GM23338 (cell line): ENCODE measurements around the gene SPEF1. TPM values are rescaled to one million over a fixed set of nuclear protein-coding genes. Genes with fewer than 3 reads are reported as not detected.

Experiments used
- ATAC-seq: fragments of 200-7000 bp; cut with Tn5 transposase; 3 replicates; pipeline ENCODE4 v1.9.1; 2020
- DNase-seq: peaks from one replicate; pipeline ENCODE4 v3.0.0-alpha.2; 2015; ENCODE audit warnings: low spot score
- H2AFZ ChIP-seq: fragments of 200-600 bp; sonication (generic); 2 replicates; pipeline ENCODE4 v1.8.0; 2016; ENCODE audit warnings: antibody characterized with exemption, mild to moderate bottlenecking, moderate library complexity
- H3F3A ChIP-seq: fragments of 200-600 bp; sonication (generic); replicated peaks from 2 replicates; pipeline ENCODE4 v1.8.0; 2017; ENCODE audit warnings: antibody characterized with exemption, mixed run types, low read depth
- H3K27ac ChIP-seq: fragments of 200-600 bp; sonication (generic); 2 replicates; pipeline ENCODE4 v1.6.1; 2016; ENCODE audit warnings: low read depth
- H3K27me3 ChIP-seq: fragments of 200-600 bp; sonication (generic); 2 replicates; pipeline ENCODE4 v1.8.0; 2016; ENCODE audit warnings: mild to moderate bottlenecking, mixed run types, moderate library complexity; ENCODE audit not compliant: insufficient read depth
- H3K36me3 ChIP-seq: fragments of 200-600 bp; sonication (generic); 2 replicates; pipeline ENCODE4 v1.8.0; 2016; ENCODE audit warnings: mild to moderate bottlenecking; ENCODE audit not compliant: insufficient read depth
- H3K4me1 ChIP-seq: fragments of 200-600 bp; sonication (generic); 2 replicates; pipeline ENCODE4 v1.8.0; 2016; ENCODE audit warnings: mild to moderate bottlenecking, moderate library complexity; ENCODE audit not compliant: insufficient read depth
- H3K4me2 ChIP-seq: fragments of 200-600 bp; sonication (generic); 2 replicates; pipeline ENCODE4 v1.7.1; 2017; ENCODE audit warnings: mixed run types
- H3K4me3 ChIP-seq: fragments of 200-600 bp; sonication (generic); 2 replicates; pipeline ENCODE4 v1.6.1; 2016; ENCODE audit warnings: mixed run types
- H3K79me2 ChIP-seq: fragments of 200-600 bp; sonication (generic); replicated peaks from 2 replicates; pipeline ENCODE4 v1.8.0; 2017; ENCODE audit warnings: mild to moderate bottlenecking; ENCODE audit not compliant: insufficient read depth
- H3K9me2 ChIP-seq: fragments of 200-600 bp; sonication (generic); 2 replicates; pipeline ENCODE4 v1.8.0; 2017; ENCODE audit not compliant: insufficient read depth
- H4K20me1 ChIP-seq: fragments of 200-600 bp; sonication (generic); replicated peaks from 2 replicates; pipeline ENCODE4 v1.8.0; 2017; ENCODE audit warnings: mild to moderate bottlenecking; ENCODE audit not compliant: insufficient read depth
- H3K27ac Mint-ChIP-seq: 2 replicates; pipeline ENCODE4 v1.8.0; 2020; ENCODE audit warnings: inconsistent platforms, mild to moderate bottlenecking, moderate library complexity, mixed read lengths
- H3K27me3 Mint-ChIP-seq: 3 replicates; pipeline ENCODE4 v1.8.0; 2022; ENCODE audit warnings: low read depth, mild to moderate bottlenecking, moderate library complexity, mixed read lengths, inconsistent platforms; ENCODE audit not compliant: insufficient read depth, poor library complexity
- H3K36me3 Mint-ChIP-seq: 3 replicates; pipeline ENCODE4 v1.8.0; 2021; ENCODE audit warnings: low read depth, mild to moderate bottlenecking, inconsistent platforms, moderate library complexity, mixed read lengths
- H3K4me1 Mint-ChIP-seq: 3 replicates; pipeline ENCODE4 v1.8.0; 2020; ENCODE audit warnings: mild to moderate bottlenecking, inconsistent platforms, mixed read lengths
- H3K4me3 Mint-ChIP-seq: 3 replicates; pipeline ENCODE4 v1.8.0; 2021; ENCODE audit warnings: moderate library complexity, mild to moderate bottlenecking, inconsistent platforms, mixed read lengths
- H3K9me3 Mint-ChIP-seq: 3 replicates; pipeline ENCODE4 v1.8.0; 2020; ENCODE audit warnings: moderate library complexity, mild to moderate bottlenecking, inconsistent platforms, mixed read lengths
- CREB1 ChIP-seq: fragments of 250-450 bp; sonication (Bioruptor Pico); IDR thresholded peaks from 2 replicates; pipeline ENCODE4 v1.5.0; 2020; ENCODE audit warnings: low read depth, mild to moderate bottlenecking, moderate library complexity
- EZH2phosphoT487 ChIP-seq: fragments of 200-600 bp; sonication (generic); IDR thresholded peaks from one replicate; pipeline ENCODE4 v1.8.1; 2018; ENCODE audit warnings: antibody characterized with exemption; ENCODE audit not compliant: unreplicated experiment
- JUNB ChIP-seq: IDR thresholded peaks from one replicate; pipeline ENCODE4 v1.6.1; 2016; ENCODE audit warnings: antibody characterized with exemption; ENCODE audit not compliant: unreplicated experiment
- REST ChIP-seq: IDR thresholded peaks from one replicate; pipeline ENCODE4 v1.6.1; 2018; ENCODE audit warnings: antibody characterized with exemption; ENCODE audit not compliant: unreplicated experiment
- STAT1 ChIP-seq: IDR thresholded peaks from one replicate; pipeline ENCODE4 v1.6.1; 2016; ENCODE audit warnings: antibody characterized with exemption; ENCODE audit not compliant: unreplicated experiment
- ZNF114 ChIP-seq: fragments of 250-450 bp; sonication (Bioruptor Pico); IDR thresholded peaks from 2 replicates; pipeline ENCODE4 v1.5.0; 2020; ENCODE audit warnings: mild to moderate bottlenecking, moderate library complexity
- ZNF331 ChIP-seq: fragments of 250-450 bp; sonication (Bioruptor Pico); IDR thresholded peaks from 2 replicates; pipeline ENCODE4 v1.5.0; 2020; ENCODE audit warnings: low read depth, mild to moderate bottlenecking, moderate library complexity
- polyA plus RNA-seq: library from polyadenylated mRNA; unstranded; fragments of >200 nt; fragmentation: Nextera tagmentation; extraction: Ambion mirVana; gene quantifications from 2 replicates; pipeline ENCODE4 v1.2.1, GENCODE V29; 2016
- total RNA-seq: library from RNA; depleted of rRNA; stranded (reverse); fragments of >200 nt; shearing (Covaris generic); gene quantifications from 2 replicates; pipeline ENCODE4 v1.2.3, GENCODE V29; 2014
- TF ChIP-seq, protein P1 (sequence below): fragments of 250-450 bp; sonication (Bioruptor Pico); IDR thresholded peaks from 2 replicates; pipeline ENCODE4 v1.5.0; 2020; ENCODE audit warnings: mild to moderate bottlenecking, moderate library complexity

SPEF1 gene
- total and polyA plus RNA-seq, 2 experiments from 2014 or later: 0.68 to 0.69 TPM

DNA sequence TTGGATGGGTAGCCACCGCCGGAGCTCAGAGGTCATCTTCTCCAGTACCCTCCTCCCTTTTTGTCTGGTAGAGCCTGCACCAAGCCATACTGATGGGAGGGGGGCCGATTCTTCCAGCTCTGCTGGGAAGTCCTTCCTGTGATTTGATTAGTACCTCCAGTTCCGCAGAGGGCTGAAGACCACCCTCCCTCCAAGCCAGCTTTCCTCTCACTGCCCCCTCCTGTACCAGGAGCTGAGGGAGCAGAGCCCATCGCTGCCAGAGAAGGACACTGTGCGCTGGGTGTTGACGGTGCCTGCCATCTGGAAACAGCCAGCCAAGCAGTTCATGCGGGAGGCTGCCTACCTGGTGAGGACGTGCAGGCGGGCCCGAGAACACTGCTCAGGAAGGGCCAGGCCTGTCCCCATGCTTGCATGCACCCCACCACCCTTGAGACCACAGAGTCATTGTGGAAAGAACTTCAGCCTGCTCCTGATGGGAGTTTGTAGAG, 35.5 kb downstream of the SPEF1 start (continued):
- TF ChIP-seq, protein P1, sequence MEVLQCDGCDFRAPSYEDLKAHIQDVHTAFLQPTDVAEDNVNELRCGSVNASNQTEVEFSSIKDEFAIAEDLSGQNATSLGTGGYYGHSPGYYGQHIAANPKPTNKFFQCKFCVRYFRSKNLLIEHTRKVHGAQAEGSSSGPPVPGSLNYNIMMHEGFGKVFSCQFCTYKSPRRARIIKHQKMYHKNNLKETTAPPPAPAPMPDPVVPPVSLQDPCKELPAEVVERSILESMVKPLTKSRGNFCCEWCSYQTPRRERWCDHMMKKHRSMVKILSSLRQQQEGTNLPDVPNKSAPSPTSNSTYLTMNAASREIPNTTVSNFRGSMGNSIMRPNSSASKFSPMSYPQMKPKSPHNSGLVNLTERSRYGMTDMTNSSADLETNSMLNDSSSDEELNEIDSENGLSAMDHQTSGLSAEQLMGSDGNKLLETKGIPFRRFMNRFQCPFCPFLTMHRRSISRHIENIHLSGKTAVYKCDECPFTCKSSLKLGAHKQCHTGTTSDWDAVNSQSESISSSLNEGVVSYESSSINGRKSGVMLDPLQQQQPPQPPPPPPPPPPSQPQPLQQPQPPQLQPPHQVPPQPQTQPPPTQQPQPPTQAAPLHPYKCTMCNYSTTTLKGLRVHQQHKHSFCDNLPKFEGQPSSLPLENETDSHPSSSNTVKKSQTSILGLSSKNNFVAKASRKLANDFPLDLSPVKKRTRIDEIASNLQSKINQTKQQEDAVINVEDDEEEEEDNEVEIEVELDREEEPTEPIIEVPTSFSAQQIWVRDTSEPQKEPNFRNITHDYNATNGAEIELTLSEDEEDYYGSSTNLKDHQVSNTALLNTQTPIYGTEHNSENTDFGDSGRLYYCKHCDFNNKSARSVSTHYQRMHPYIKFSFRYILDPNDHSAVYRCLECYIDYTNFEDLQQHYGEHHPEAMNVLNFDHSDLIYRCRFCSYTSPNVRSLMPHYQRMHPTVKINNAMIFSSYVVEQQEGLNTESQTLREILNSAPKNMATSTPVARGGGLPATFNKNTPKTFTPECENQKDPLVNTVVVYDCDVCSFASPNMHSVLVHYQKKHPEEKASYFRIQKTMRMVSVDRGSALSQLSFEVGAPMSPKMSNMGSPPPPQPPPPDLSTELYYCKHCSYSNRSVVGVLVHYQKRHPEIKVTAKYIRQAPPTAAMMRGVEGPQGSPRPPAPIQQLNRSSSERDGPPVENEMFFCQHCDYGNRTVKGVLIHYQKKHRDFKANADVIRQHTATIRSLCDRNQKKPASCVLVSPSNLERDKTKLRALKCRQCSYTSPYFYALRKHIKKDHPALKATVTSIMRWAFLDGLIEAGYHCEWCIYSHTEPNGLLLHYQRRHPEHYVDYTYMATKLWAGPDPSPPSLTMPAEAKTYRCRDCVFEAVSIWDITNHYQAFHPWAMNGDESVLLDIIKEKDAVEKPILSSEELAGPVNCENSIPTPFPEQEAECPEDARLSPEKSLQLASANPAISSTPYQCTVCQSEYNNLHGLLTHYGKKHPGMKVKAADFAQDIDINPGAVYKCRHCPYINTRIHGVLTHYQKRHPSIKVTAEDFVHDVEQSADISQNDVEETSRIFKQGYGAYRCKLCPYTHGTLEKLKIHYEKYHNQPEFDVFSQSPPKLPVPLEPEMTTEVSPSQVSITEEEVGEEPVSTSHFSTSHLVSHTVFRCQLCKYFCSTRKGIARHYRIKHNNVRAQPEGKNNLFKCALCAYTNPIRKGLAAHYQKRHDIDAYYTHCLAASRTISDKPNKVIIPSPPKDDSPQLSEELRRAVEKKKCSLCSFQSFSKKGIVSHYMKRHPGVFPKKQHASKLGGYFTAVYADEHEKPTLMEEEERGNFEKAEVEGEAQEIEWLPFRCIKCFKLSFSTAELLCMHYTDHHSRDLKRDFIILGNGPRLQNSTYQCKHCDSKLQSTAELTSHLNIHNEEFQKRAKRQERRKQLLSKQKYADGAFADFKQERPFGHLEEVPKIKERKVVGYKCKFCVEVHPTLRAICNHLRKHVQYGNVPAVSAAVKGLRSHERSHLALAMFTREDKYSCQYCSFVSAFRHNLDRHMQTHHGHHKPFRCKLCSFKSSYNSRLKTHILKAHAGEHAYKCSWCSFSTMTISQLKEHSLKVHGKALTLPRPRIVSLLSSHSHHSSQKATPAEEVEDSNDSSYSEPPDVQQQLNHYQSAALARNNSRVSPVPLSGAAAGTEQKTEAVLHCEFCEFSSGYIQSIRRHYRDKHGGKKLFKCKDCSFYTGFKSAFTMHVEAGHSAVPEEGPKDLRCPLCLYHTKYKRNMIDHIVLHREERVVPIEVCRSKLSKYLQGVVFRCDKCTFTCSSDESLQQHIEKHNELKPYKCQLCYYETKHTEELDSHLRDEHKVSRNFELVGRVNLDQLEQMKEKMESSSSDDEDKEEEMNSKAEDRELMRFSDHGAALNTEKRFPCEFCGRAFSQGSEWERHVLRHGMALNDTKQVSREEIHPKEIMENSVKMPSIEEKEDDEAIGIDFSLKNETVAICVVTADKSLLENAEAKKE (CRISPR knock-in tag): no peak

GRCh38 chr20:3744806-3745685, 36.2 kb downstream of the SPEF1 start:
- H2AFZ ChIP-seq: peak overlapping the region; percentile 93
- H3K27ac ChIP-seq: no peak overlapping the region
- TF ChIP-seq REST (no peak), STAT1 (no peak), ZNF331 (CRISPR knock-in tag) (no peak), EZH2phosphoT487 (no peak), JUNB (no peak), CREB1 (CRISPR knock-in tag) (0 out of 2 replicates have a peak, but pooled peaks have one; percentile 13), ZNF114 (CRISPR knock-in tag) (no peak)

More at GRCh38 chr20:3744806-3745685, 36.2 kb downstream of the SPEF1 start:
- H3K4me2 ChIP-seq: peak overlapping the region; percentile 91
- no peaks in the 10 kb centered on the region for H3K9me2 ChIP-seq
- peaks cover 7% of the 10 kb centered on the region; the same call in 1 of the 2 replicates for H3K4me1 ChIP-seq
- no peaks in the 10 kb centered on the region for H3F3A ChIP-seq
- peaks cover 13% of the 10 kb centered on the region; the same call in 1 of the 2 replicates for H3K27me3 ChIP-seq
- Mint-ChIP-seq H3K4me3 (peak overlapping the region; percentile 86), H3K27me3 (peaks cover 23% of the 10 kb centered on the region), H3K36me3 (no peaks in the 10 kb centered on the region), H3K9me3 (no peaks in the 10 kb centered on the region), H3K27ac (0 out of 2 replicates have a peak overlapping the region, but pooled peaks have one; percentile 57), H3K4me1 (peaks cover 20% of the 10 kb centered on the region)
- peak overlapping the region; percentile 75 for H3K4me3 ChIP-seq
- no peaks in the 10 kb centered on the region for H3K79me2 ChIP-seq
- DNase-seq (peak; percentile 99), ATAC-seq (peak; percentile 70)
- no peaks in the 10 kb centered on the region for H3K36me3 ChIP-seq
- no peaks in the 10 kb centered on the region for H4K20me1 ChIP-seq
